ENCODE data around the gene REEP3.

Gene REEP3

DNA sequence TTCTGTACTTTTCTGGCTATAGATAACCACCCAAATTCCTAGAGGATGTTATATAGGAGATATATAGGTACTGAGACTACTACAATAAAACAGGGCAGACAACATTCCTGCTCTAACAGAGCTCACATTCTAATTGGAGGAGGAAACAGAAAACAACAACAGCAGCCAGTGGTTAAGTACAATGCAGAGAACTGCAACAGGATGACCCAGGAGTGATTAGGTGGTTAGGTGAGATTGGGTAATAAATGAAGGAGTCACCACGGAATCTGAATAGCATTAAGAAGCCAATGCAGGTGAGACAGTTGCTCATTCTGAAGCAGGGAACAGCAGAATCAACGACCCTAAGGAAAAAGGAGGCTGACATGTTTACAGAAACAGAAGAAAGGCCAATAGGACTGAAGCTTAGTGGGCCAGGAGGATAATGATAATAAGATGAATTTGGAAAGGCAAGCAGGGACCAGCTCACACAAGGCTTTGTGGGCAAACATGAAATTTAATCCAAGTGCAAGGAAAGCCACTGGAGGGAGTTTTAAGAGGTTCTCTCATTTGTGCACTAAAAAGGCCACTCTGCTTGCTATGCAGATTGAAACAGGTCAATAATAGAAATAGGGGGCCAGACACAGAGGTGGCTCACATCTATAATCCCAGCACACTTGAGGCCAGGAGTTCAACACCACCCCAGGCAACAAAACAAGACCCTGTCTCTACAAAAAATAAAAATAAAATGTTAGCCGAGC is 16.9 kb upstream of the REEP3 start:
- TF ChIP-seq, protein P1, sequence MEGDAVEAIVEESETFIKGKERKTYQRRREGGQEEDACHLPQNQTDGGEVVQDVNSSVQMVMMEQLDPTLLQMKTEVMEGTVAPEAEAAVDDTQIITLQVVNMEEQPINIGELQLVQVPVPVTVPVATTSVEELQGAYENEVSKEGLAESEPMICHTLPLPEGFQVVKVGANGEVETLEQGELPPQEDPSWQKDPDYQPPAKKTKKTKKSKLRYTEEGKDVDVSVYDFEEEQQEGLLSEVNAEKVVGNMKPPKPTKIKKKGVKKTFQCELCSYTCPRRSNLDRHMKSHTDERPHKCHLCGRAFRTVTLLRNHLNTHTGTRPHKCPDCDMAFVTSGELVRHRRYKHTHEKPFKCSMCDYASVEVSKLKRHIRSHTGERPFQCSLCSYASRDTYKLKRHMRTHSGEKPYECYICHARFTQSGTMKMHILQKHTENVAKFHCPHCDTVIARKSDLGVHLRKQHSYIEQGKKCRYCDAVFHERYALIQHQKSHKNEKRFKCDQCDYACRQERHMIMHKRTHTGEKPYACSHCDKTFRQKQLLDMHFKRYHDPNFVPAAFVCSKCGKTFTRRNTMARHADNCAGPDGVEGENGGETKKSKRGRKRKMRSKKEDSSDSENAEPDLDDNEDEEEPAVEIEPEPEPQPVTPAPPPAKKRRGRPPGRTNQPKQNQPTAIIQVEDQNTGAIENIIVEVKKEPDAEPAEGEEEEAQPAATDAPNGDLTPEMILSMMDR (IDR thresholded peaks at IDR 0.05; ENCODE audit: low read depth, low read length, missing control alignments) = no peak
- H3K4me3 ChIP-seq (ENCODE audit: low read depth, low read length) = no peak overlapping the region
- DNase-seq (ENCODE audit: low read depth) = no peak

DNA sequence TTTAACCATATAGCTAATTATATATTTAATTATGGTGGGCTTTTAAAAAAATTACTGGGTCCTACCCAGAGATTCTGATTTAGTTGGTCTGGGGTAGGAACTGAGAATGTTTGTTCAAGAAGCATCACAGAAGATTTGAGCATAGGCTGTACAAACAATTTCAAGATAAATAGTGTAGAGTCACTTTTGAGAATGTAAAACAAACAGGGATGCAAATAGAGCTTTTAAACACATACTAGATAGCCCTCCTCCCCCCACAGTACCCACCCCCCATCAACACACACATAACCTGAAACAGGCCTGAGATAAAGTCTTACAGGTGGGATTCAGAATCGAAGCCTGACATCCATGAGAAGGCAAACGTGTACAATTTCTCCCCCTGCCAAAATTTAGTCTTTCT is 15.6 kb upstream of the REEP3 start:
- TF ChIP-seq, protein P1 (IDR thresholded peaks at IDR 0.05; ENCODE audit: low read depth, low read length, missing control alignments) = no peak

GRCh38 chr10:63506554-63506953 is 14.6 kb upstream of the REEP3 start:
- TF ChIP-seq, protein P1 (IDR thresholded peaks at IDR 0.05; ENCODE audit: low read depth, low read length, missing control alignments) = no peak
- DNase-seq (ENCODE audit: low read depth) = no peak
- H3K4me3 ChIP-seq (ENCODE audit: low read depth, low read length) = no peak overlapping the region

More for the DNA sequence above, 15.6 kb upstream of the REEP3 start:
- DNase-seq (ENCODE audit: low read depth) = no peak
- no peak overlapping the region for H3K4me3 ChIP-seq (ENCODE audit: low read depth, low read length)

DNA sequence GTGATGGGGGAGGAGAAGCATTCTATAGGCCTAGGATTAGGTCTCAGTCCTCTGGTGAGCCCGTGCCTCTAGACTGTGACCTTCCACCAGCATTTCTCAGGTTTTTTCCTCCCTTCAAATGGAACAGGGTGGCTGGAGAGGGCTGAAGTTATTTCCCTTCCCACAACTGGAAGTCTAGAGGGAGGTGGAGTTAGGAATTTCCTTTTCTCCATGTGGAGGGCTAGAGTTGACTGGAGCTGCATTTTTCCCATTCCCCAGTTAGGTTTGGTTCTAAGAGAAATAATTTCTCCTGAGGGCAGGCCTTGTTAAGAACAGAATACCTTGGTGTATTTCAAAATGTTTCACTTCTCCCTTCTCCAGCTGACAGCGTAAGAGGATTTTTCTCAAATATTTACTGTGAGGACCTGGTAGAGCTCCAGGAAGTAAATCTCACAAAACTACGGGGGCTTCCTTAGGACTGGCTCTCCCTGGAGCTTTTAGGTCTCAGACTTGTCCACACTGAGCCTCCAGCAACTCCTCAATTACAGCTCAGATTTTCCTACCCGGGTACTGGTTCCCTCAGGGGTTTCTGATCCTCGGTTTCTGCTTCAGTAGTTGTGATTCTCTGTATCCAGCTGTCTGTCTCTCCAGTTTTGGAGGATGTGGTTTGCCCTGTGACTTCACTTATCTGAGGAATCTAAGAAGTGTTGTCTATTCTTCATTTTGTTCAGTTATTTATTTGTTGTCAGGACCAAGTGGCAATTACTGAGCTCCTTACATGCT is 6.0 kb upstream of the REEP3 start:
- DNase-seq (ENCODE audit: low read depth) = no peak
- H3K4me3 ChIP-seq (ENCODE audit: low read depth, low read length) = no peak overlapping the region
- TF ChIP-seq, protein P1 (IDR thresholded peaks at IDR 0.05; ENCODE audit: low read depth, low read length, missing control alignments) = no peak

DNA sequence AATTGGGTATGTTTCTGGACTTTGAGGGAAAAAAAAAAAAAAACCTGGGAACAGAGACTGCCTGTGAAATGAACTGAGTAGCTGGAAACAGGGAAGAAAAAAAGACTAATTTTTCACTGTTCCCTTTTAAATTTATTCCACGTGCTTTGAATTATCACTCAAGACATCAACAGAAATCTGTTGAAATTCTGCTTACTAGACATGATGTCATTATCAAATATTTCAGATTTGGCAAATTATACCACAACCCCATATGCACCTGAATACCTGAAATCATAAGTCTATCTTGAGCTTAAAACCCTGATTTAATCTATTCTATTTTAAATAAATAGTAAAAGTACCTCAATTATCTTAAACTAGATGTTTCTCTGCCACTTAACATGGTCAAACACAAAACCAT is 5.0 kb upstream of the REEP3 start:
- H3K4me3 ChIP-seq (ENCODE audit: low read depth, low read length) = no peak overlapping the region
- TF ChIP-seq, protein P1 (IDR thresholded peaks at IDR 0.05; ENCODE audit: low read depth, low read length, missing control alignments) = no peak
- no peak for DNase-seq (ENCODE audit: low read depth)

- peak overlapping the region; percentile 23; the same call in 1 of the 2 replicates for H3K4me3 ChIP-seq (ENCODE audit: low read depth, low read length)
- TF ChIP-seq, protein P1 (IDR thresholded peaks at IDR 0.05; ENCODE audit: low read depth, low read length, missing control alignments) = no peak
- no peak for DNase-seq (ENCODE audit: low read depth)
These were observed 2.4 kb upstream of the REEP3 start for GRCh38 chr10:63518690-63519288.

Data from GM12864 (cell line).